ENCODE measurements around the gene GABBR2.

The GABBR2 gene

GRCh38 chr9:98254228-98255060 is 454.3 kb downstream of the GABBR2 start:
- no peak for DNase-seq (ENCODE audit: low read depth)

GRCh38 chr9:98253565-98253964 is 455.2 kb downstream of the GABBR2 start:
- no peak for DNase-seq (ENCODE audit: low read depth)

- no peak for DNase-seq (ENCODE audit: low read depth)
These were observed 457.2 kb downstream of the GABBR2 start for GRCh38 chr9:98251551-98251950.

- DNase-seq (ENCODE audit: low read depth): no peak
These were observed 459.0 kb downstream of the GABBR2 start for GRCh38 chr9:98249771-98250170.

- DNase-seq (ENCODE audit: low read depth): peak; percentile 11
These were observed 459.8 kb downstream of the GABBR2 start for GRCh38 chr9:98248737-98249474.

GRCh38 chr9:98247831-98248657 is 460.7 kb downstream of the GABBR2 start:
- no peak for DNase-seq (ENCODE audit: low read depth)

- no peak for DNase-seq (ENCODE audit: low read depth)
These were observed 466.3 kb downstream of the GABBR2 start for GRCh38 chr9:98242426-98242825.

GRCh38 chr9:98241357-98242300 is 467.1 kb downstream of the GABBR2 start:
- DNase-seq (ENCODE audit: low read depth): no peak

GRCh38 chr9:98240475-98240874 is 468.3 kb downstream of the GABBR2 start:
- DNase-seq (ENCODE audit: low read depth): no peak

Data from activated T-cell treated with anti-CD3 and anti-CD28 coated beads for 48 hours (primary cell).